Measurements from ENCODE around the gene RAF1.
"Not testable (repeated sequence)": the region's sequence is repeated elsewhere in the genome, so short reads cannot be mapped to it uniquely, and the experiment has no call there.

RAF1 gene

GRCh38 chr3:12633108-12633507 is 30.8 kb downstream of the RAF1 start:
- DNase-seq: no peak

- no peak for DNase-seq
Observed at GRCh38 chr3:12632523-12632922, 31.4 kb downstream of the RAF1 start.

GRCh38 chr3:12630843-12631242 is 33.1 kb downstream of the RAF1 start:
- DNase-seq: not testable (repeated sequence)

GRCh38 chr3:12630292-12630691 is 33.6 kb downstream of the RAF1 start:
- no peak for DNase-seq

GRCh38 chr3:12629560-12629959 is 34.4 kb downstream of the RAF1 start:
- no peak for DNase-seq

GRCh38 chr3:12628813-12629212 is 35.1 kb downstream of the RAF1 start:
- no peak for DNase-seq

GRCh38 chr3:12627370-12627769 is 36.5 kb downstream of the RAF1 start:
- no peak for DNase-seq

GRCh38 chr3:12624964-12625363 is 39.0 kb downstream of the RAF1 start:
- DNase-seq: not testable (repeated sequence)

GRCh38 chr3:12624056-12624455 is 39.9 kb downstream of the RAF1 start:
- DNase-seq: no peak

- no peak for DNase-seq
Observed at GRCh38 chr3:12622335-12622734, 41.6 kb downstream of the RAF1 start.

- no peak for DNase-seq
Observed at GRCh38 chr3:12620729-12621128, 43.2 kb downstream of the RAF1 start.

GRCh38 chr3:12620305-12620704 is 43.6 kb downstream of the RAF1 start:
- DNase-seq: no peak

- no peak for DNase-seq
Observed at GRCh38 chr3:12618426-12618825, 45.5 kb downstream of the RAF1 start.

- no peak for DNase-seq
Observed at GRCh38 chr3:12615266-12615665, 48.7 kb downstream of the RAF1 start.

- no peak for DNase-seq
Observed at GRCh38 chr3:12613250-12613649, 50.7 kb downstream of the RAF1 start.

- DNase-seq: no peak
Observed at GRCh38 chr3:12612514-12613226, 51.2 kb downstream of the RAF1 start.

GRCh38 chr3:12611117-12611516 is 52.8 kb downstream of the RAF1 start:
- no peak for DNase-seq

GRCh38 chr3:12608376-12608775 is 55.5 kb downstream of the RAF1 start:
- DNase-seq: no peak

- no peak for DNase-seq
Observed at GRCh38 chr3:12603969-12604368, 59.9 kb downstream of the RAF1 start.

GRCh38 chr3:12601072-12601471 is 62.8 kb downstream of the RAF1 start:
- no peak for DNase-seq

GRCh38 chr3:12598890-12599289 is 65.0 kb downstream of the RAF1 start:
- DNase-seq: no peak

- DNase-seq: no peak
Observed at GRCh38 chr3:12593473-12593872, 70.4 kb downstream of the RAF1 start.

- no peak for DNase-seq
Observed at GRCh38 chr3:12591997-12592715, 71.8 kb downstream of the RAF1 start.

- no peak for DNase-seq
Observed at GRCh38 chr3:12591456-12591855, 72.5 kb downstream of the RAF1 start.

- no peak for DNase-seq
Observed at GRCh38 chr3:12590096-12590495, 73.8 kb downstream of the RAF1 start.

Data from NCI-H2107 (cell line).